Neural cell (in vitro differentiated cells): ENCODE measurements around the gene MYCBPAP. TPM values are rescaled to one million over a fixed set of nuclear protein-coding genes. Genes with fewer than 3 reads are reported as not detected.

Source experiments
- H2AFZ ChIP-seq: fragments of 200-600, 300-800 bp; sonication (generic), shearing (Covaris generic); 2 replicates; pipeline ENCODE4 v1.6.0; 2014; ENCODE audit warnings: low read depth, mild to moderate bottlenecking, antibody characterized with exemption, low read length, moderate library complexity
- H3F3A ChIP-seq: fragments of 200-600 bp; shearing (Covaris generic); 2 replicates; pipeline ENCODE4 v1.6.1; 2016; ENCODE audit warnings: mild to moderate bottlenecking, moderate library complexity, mixed read lengths, antibody characterized with exemption, low read length; ENCODE audit not compliant: insufficient read depth, poor library complexity, severe bottlenecking
- H3K27ac ChIP-seq: fragments of 200-600, 300-800 bp; sonication (generic), shearing (Covaris generic); 2 replicates; pipeline ENCODE4 v1.5.1; 2014; ENCODE audit warnings: mild to moderate bottlenecking, low read length, moderate library complexity
- H3K27me3 ChIP-seq: fragments of 300-800, 200-600 bp; sonication (generic), shearing (Covaris generic); 2 replicates; pipeline ENCODE4 v1.6.0; 2014; ENCODE audit warnings: mild to moderate bottlenecking, low read depth, low read length, moderate library complexity; ENCODE audit not compliant: insufficient read depth
- H3K36me3 ChIP-seq: fragments of 300-800, 200-600 bp; sonication (generic), shearing (Covaris generic); 2 replicates; pipeline ENCODE4 v1.5.1; 2014; ENCODE audit warnings: mild to moderate bottlenecking, antibody characterized with exemption, low read length, moderate library complexity; ENCODE audit not compliant: insufficient read depth
- H3K4me2 ChIP-seq: fragments of 300-800, 200-600 bp; sonication (generic), shearing (Covaris generic); 2 replicates; pipeline ENCODE4 v1.6.0; 2014; ENCODE audit warnings: mild to moderate bottlenecking, low read length
- H3K4me3 ChIP-seq: fragments of 300-800, 200-600 bp; sonication (generic), shearing (Covaris generic); 2 replicates; pipeline ENCODE4 v1.5.1; 2014; ENCODE audit warnings: mild to moderate bottlenecking, low read length, moderate library complexity
- H3K79me2 ChIP-seq: fragments of 200-600 bp; shearing (Covaris generic); replicated peaks from 2 replicates; pipeline ENCODE4 v1.6.0; 2014; ENCODE audit warnings: mild to moderate bottlenecking, low read length, moderate library complexity; ENCODE audit not compliant: insufficient read depth
- H3K9ac ChIP-seq: fragments of 300-800, 200-600 bp; sonication (generic), shearing (Covaris generic); 2 replicates; pipeline ENCODE4 v1.6.1; 2016; ENCODE audit warnings: mild to moderate bottlenecking, low read length, mixed read lengths
- H3K9me2 ChIP-seq: fragments of 200-600 bp; shearing (Covaris generic); 2 replicates; pipeline ENCODE4 v1.6.1; 2016; ENCODE audit warnings: mild to moderate bottlenecking, low read length, mixed read lengths; ENCODE audit not compliant: insufficient read depth
- H3K9me3 ChIP-seq: fragments of 200-600, 300-800 bp; sonication (generic), shearing (Covaris generic); 2 replicates; pipeline ENCODE4 v1.6.1; 2016; ENCODE audit warnings: mild to moderate bottlenecking, mixed run types, low read length, moderate library complexity, mixed read lengths
- H4K20me1 ChIP-seq: fragments of 200-600 bp; shearing (Covaris generic); 2 replicates; pipeline ENCODE4 v1.6.1; 2016; ENCODE audit warnings: mild to moderate bottlenecking, mixed run types; ENCODE audit not compliant: insufficient read depth
- EP300 ChIP-seq: fragments of 450-650 bp; conservative IDR thresholded peaks from 2 replicates; pipeline ENCODE4 v1.6.1; 2014; ENCODE audit warnings: antibody characterized with exemption, mild to moderate bottlenecking, moderate library complexity; ENCODE audit not compliant: poor library complexity, severe bottlenecking
- EZH2 ChIP-seq: fragments of 200-600, 300-800 bp; shearing (Covaris generic), sonication (generic); IDR thresholded peaks from 2 replicates; pipeline ENCODE4 v1.6.1; 2014; ENCODE audit warnings: antibody characterized with exemption, low read length, borderline replicate concordance, mild to moderate bottlenecking; ENCODE audit not compliant: insufficient read depth, poor library complexity, severe bottlenecking
- MXI1 ChIP-seq: fragments of 450-650 bp; conservative IDR thresholded peaks from 2 replicates; pipeline ENCODE4 v1.6.1; 2014; ENCODE audit warnings: antibody characterized with exemption, mild to moderate bottlenecking; ENCODE audit not compliant: poor library complexity, severe bottlenecking
- POLR2AphosphoS5 ChIP-seq: IDR thresholded peaks from 2 replicates; pipeline ENCODE4 v1.6.1; 2012
- RAD21 ChIP-seq: fragments of 450-650 bp; conservative IDR thresholded peaks from 2 replicates; pipeline ENCODE4 v1.6.1; 2014; ENCODE audit warnings: antibody characterized with exemption, mild to moderate bottlenecking, moderate library complexity
- SMC3 ChIP-seq: fragments of 450-650 bp; conservative IDR thresholded peaks from 2 replicates; pipeline ENCODE4 v1.6.1; 2014; ENCODE audit warnings: antibody characterized with exemption, mild to moderate bottlenecking, moderate library complexity; ENCODE audit not compliant: poor library complexity
- polyA plus RNA-seq: library from polyadenylated mRNA; depleted of rRNA; stranded (reverse); fragments of >200 nt; gene quantifications from 2 replicates; pipeline ENCODE4 v1.2.3, GENCODE V29; 2014
- TF ChIP-seq, protein P1 (sequence below): IDR thresholded peaks from 2 replicates; pipeline ENCODE4 v1.6.1; 2012; ENCODE audit warnings: borderline replicate concordance
- TF ChIP-seq, protein P2 (sequence below): fragments of 450-650 bp; IDR thresholded peaks from 2 replicates; pipeline ENCODE4 v1.5.1; 2014; ENCODE audit warnings: antibody characterized with exemption, mild to moderate bottlenecking, moderate library complexity; ENCODE audit not compliant: poor library complexity, severe bottlenecking

The MYCBPAP gene
- polyA plus RNA-seq, 1 donor from 2014 or later: 0.35 TPM

DNA sequence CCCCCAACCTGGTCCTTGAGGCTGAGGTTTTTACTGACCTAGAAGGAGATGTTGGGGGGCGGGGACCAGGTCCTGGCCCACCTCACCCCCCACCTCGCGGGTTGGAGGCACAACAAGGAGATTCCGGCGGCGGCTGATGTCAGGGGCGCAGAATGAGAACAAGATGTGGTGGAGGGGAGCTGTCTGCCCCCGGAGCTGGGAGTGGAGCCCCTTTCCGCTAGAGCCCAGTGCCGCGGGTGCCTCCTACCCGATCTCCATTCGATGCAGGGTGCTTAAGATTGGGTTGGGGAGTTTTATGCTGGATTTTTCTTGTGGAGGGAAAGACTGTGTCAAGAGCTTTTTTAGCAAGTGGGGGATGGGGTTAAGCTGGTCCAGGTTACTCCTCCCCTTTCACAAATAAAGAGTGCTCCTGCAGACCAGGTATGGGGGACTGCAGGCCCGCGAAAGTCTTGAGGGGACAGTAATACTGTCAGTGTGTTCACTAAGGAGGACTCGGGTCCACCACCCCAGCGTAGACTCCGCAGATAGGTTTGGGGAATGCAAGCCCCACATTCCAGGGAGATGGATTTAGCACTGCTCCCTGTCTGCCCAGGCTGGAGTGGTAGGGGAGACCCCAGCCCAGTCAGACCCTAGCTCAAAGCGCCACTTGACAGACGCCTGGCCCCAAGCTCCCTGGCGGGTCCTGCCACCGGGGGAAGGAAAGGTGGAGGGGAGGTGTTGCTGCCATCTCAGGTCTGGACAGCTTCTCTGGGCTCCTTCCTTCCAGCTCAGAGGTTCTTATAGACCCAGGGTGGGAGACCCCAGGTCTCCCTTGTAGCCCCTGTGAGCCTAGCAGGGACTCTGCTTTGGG lies 54.2 kb downstream of the MYCBPAP start:
- H4K20me1 ChIP-seq: no peaks in the 10 kb centered on the region
- no peaks in the 10 kb centered on the region for H3F3A ChIP-seq
- H3K9me3 ChIP-seq: no peaks in the 10 kb centered on the region
- H3K79me2 ChIP-seq: no peaks in the 10 kb centered on the region
- H3K9me2 ChIP-seq: no peaks in the 10 kb centered on the region
- H3K4me2 ChIP-seq: peak overlapping the region; percentile 76
- TF ChIP-seq SMC3 (no peak), POLR2AphosphoS5 (peak; percentile 24), EZH2 (no peak), RAD21 (peak; percentile 18)
- TF ChIP-seq, protein P1, sequence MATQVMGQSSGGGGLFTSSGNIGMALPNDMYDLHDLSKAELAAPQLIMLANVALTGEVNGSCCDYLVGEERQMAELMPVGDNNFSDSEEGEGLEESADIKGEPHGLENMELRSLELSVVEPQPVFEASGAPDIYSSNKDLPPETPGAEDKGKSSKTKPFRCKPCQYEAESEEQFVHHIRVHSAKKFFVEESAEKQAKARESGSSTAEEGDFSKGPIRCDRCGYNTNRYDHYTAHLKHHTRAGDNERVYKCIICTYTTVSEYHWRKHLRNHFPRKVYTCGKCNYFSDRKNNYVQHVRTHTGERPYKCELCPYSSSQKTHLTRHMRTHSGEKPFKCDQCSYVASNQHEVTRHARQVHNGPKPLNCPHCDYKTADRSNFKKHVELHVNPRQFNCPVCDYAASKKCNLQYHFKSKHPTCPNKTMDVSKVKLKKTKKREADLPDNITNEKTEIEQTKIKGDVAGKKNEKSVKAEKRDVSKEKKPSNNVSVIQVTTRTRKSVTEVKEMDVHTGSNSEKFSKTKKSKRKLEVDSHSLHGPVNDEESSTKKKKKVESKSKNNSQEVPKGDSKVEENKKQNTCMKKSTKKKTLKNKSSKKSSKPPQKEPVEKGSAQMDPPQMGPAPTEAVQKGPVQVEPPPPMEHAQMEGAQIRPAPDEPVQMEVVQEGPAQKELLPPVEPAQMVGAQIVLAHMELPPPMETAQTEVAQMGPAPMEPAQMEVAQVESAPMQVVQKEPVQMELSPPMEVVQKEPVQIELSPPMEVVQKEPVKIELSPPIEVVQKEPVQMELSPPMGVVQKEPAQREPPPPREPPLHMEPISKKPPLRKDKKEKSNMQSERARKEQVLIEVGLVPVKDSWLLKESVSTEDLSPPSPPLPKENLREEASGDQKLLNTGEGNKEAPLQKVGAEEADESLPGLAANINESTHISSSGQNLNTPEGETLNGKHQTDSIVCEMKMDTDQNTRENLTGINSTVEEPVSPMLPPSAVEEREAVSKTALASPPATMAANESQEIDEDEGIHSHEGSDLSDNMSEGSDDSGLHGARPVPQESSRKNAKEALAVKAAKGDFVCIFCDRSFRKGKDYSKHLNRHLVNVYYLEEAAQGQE: peak; percentile 12
- H3K27ac ChIP-seq: peak overlapping the region; percentile 5
- H3K4me3 ChIP-seq: peak overlapping the region; percentile 87
- H3K9ac ChIP-seq: peak overlapping the region; percentile 75
- H2AFZ ChIP-seq: no peak overlapping the region
- H3K27me3 ChIP-seq: peaks cover 50% of the 10 kb centered on the region
- no peaks in the 10 kb centered on the region for H3K36me3 ChIP-seq

DNA sequence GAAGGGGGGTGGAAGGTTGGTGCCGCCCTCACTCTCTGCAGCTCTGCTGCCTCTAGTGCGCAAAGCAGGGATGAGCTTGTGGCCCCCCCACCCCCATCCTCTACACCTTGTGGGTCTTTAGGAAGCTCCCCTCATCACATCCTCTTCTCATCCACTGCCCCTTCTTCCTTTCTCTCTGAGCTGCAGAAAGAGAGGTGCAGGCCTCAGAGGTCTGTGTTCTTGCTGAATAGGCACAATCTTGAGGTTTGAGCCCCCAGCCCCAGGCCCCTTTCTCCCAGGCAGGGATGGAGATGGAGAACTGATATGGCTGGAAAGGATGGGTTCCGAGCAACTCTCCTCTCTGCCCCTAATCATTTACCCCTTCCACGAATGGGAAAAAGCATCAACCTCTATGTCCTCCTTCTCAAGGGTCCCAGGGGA lies 54.9 kb downstream of the MYCBPAP start:
- TF ChIP-seq SMC3: peak; percentile 30
- TF ChIP-seq, protein P2, sequence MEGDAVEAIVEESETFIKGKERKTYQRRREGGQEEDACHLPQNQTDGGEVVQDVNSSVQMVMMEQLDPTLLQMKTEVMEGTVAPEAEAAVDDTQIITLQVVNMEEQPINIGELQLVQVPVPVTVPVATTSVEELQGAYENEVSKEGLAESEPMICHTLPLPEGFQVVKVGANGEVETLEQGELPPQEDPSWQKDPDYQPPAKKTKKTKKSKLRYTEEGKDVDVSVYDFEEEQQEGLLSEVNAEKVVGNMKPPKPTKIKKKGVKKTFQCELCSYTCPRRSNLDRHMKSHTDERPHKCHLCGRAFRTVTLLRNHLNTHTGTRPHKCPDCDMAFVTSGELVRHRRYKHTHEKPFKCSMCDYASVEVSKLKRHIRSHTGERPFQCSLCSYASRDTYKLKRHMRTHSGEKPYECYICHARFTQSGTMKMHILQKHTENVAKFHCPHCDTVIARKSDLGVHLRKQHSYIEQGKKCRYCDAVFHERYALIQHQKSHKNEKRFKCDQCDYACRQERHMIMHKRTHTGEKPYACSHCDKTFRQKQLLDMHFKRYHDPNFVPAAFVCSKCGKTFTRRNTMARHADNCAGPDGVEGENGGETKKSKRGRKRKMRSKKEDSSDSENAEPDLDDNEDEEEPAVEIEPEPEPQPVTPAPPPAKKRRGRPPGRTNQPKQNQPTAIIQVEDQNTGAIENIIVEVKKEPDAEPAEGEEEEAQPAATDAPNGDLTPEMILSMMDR: peak; percentile 62
- no peak for TF ChIP-seq EP300
- no peak for TF ChIP-seq MXI1
- H3K9me2 ChIP-seq: no peaks in the 10 kb centered on the region
- no peaks in the 10 kb centered on the region for H3K9me3 ChIP-seq
- peak overlapping the region; percentile 76 for H3K4me2 ChIP-seq
- peak overlapping the region; percentile 75 for H3K9ac ChIP-seq
- no peak overlapping the region for H2AFZ ChIP-seq
- peak overlapping the region; percentile 87 for H3K4me3 ChIP-seq
- H4K20me1 ChIP-seq: no peaks in the 10 kb centered on the region
- H3K79me2 ChIP-seq: no peaks in the 10 kb centered on the region
- H3K27ac ChIP-seq: no peak overlapping the region
- no peaks in the 10 kb centered on the region for H3F3A ChIP-seq
- no peaks in the 10 kb centered on the region for H3K36me3 ChIP-seq
- H3K27me3 ChIP-seq: peaks cover 47% of the 10 kb centered on the region
